GM19043 (cell line): Measurements from ENCODE around the gene MFAP3.
"Not testable (repeated sequence)": the region's sequence is repeated elsewhere in the genome, so short reads cannot be mapped to it uniquely, and the experiment has no call there.

Experiments used
- ATAC-seq: cut with Tn5 transposase; IDR thresholded peaks from one replicate; pipeline ENCODE4 v1.9.1; 2021; ENCODE audit warnings: low read depth; ENCODE audit not compliant: unreplicated experiment

The MFAP3 gene

GRCh38 chr5:154038707-154039457 lies at the start of gene MFAP3, which contains the start of gene FAM114A2:
MFAP3 (plus strand) TSS chr5:154038967; CDS start chr5:154049723, 10,756 bp downstream.
FAM114A2 (minus strand) TSS chr5:154038910; CDS start chr5:154034953, 3,957 bp downstream.
- ATAC-seq: peak; percentile 97

- ATAC-seq: no peak
These were observed 47.6 kb upstream of the MFAP3 start for GRCh38 chr5:153991168-153991567.

GRCh38 chr5:153998010-153998409 lies 40.8 kb upstream of the MFAP3 start:
- no peak for ATAC-seq

- ATAC-seq: no peak
These were observed 40.0 kb upstream of the MFAP3 start for GRCh38 chr5:153998768-153999167.

- no peak for ATAC-seq
These were observed 38.8 kb upstream of the MFAP3 start for GRCh38 chr5:153999995-154000394.

- ATAC-seq: no peak
These were observed 38.1 kb upstream of the MFAP3 start for GRCh38 chr5:154000703-154001102.

- no peak for ATAC-seq
These were observed 36.7 kb upstream of the MFAP3 start for GRCh38 chr5:154002093-154002492.

GRCh38 chr5:154002511-154003020 lies 36.2 kb upstream of the MFAP3 start:
- no peak for ATAC-seq

GRCh38 chr5:154005648-154006047 lies 33.1 kb upstream of the MFAP3 start:
- no peak for ATAC-seq

GRCh38 chr5:154010660-154011059 lies 28.1 kb upstream of the MFAP3 start:
- ATAC-seq: no peak

GRCh38 chr5:154015071-154015693 lies 23.6 kb upstream of the MFAP3 start:
- ATAC-seq: no peak

- not testable (repeated sequence) for ATAC-seq
These were observed 19.8 kb upstream of the MFAP3 start for GRCh38 chr5:154018919-154019318.

GRCh38 chr5:154025951-154026350 lies 12.8 kb upstream of the MFAP3 start:
- no peak for ATAC-seq

GRCh38 chr5:154031937-154032489 lies 6.8 kb upstream of the MFAP3 start:
- ATAC-seq: no peak

GRCh38 chr5:154034944-154035343 lies 3.8 kb upstream of the MFAP3 start:
- no peak for ATAC-seq

- peak; percentile 40 for ATAC-seq
These were observed 483 bp upstream of the MFAP3 start for GRCh38 chr5:154038261-154038706.

GRCh38 chr5:154039458-154039829 lies 677 bp downstream of the MFAP3 start:
- no peak for ATAC-seq

- ATAC-seq: no peak
These were observed 4.0 kb downstream of the MFAP3 start for GRCh38 chr5:154042766-154043165.

- ATAC-seq: no peak
These were observed 5.3 kb downstream of the MFAP3 start for GRCh38 chr5:154044099-154044498.

- ATAC-seq: no peak
These were observed 5.8 kb downstream of the MFAP3 start for GRCh38 chr5:154044581-154044980.

- ATAC-seq: no peak
These were observed 7.7 kb downstream of the MFAP3 start for GRCh38 chr5:154046486-154046885.
